ENCODE results near the gene DDIT3. TPM values are rescaled to one million over a fixed set of nuclear protein-coding genes. Genes with fewer than 3 reads are reported as not detected.

DDIT3 gene
- total RNA-seq, 4 donors from 2014 or later, result 5.1 to 23.3 (median 15.4) TPM

DNA sequence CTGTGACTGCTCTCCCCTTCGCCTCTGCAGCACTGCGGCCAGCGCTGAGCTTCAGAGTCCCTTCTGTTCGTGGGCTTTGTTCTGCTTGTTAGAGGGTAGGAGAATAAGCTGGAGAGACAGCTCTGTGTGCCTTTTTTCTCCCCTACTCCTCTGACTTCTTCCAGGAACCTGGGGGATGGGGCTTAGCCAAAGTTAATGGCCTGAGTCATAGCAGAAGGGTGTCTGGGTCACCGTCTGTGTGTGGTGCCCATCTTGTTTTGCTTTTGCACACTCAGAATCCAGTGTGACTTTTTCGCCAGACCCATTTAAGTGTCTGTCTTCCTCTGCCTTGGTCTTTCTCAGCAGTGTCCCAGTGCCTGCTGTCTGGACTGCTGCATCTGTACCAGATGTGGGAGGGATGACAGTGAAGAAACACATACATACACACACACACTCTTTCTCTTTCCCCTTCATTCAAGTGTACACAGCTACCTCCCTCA is 32.6 kb upstream of the DDIT3 start:
- no peak overlapping the region for H3K27ac ChIP-seq
- H3K27me3 ChIP-seq, result peaks cover 0 to 40% (median 0%) of the 10 kb centered on the region in 4 donors
- intact Hi-C loops (cut with DNase I), result no loop called here
- no peaks in the 10 kb centered on the region for H3K9me3 ChIP-seq
- peaks cover 3 to 14% (median 5%) of the 10 kb centered on the region in 3 donors for H3K4me1 ChIP-seq
- no peak overlapping the region for H3K4me3 ChIP-seq
- no peaks in the 10 kb centered on the region for H3K36me3 ChIP-seq
- no peak for TF ChIP-seq POLR2A (IDR thresholded peaks at IDR 0.05)
- TF ChIP-seq, protein P1, sequence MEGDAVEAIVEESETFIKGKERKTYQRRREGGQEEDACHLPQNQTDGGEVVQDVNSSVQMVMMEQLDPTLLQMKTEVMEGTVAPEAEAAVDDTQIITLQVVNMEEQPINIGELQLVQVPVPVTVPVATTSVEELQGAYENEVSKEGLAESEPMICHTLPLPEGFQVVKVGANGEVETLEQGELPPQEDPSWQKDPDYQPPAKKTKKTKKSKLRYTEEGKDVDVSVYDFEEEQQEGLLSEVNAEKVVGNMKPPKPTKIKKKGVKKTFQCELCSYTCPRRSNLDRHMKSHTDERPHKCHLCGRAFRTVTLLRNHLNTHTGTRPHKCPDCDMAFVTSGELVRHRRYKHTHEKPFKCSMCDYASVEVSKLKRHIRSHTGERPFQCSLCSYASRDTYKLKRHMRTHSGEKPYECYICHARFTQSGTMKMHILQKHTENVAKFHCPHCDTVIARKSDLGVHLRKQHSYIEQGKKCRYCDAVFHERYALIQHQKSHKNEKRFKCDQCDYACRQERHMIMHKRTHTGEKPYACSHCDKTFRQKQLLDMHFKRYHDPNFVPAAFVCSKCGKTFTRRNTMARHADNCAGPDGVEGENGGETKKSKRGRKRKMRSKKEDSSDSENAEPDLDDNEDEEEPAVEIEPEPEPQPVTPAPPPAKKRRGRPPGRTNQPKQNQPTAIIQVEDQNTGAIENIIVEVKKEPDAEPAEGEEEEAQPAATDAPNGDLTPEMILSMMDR (IDR thresholded peaks at IDR 0.05), result no peak
- no peak for DNase-seq
- 64 to 68% methylated on average over 6 of the region's 6 CpGs for WGBS, 2 donors

DNA sequence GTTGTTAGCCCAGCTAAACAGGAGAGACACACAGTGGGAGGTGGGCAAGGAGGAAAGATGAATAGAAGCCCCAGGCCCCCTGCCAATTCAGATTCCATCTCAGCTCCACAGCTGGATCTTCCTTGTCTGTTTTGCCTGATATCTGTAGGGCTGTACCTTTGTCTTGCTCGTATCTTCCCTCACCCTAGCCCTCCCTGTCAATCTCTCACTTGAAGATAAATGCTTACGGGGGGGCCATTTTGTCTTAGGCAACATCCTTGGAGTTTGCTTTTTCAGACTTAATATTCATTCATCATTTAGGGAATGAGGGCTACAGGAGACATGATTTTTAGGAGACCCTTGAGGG is 32.0 kb upstream of the DDIT3 start:
- H3K4me3 ChIP-seq, result no peak overlapping the region
- H3K36me3 ChIP-seq, result no peaks in the 10 kb centered on the region
- H3K27ac ChIP-seq, result no peak overlapping the region
- H3K9me3 ChIP-seq, result no peaks in the 10 kb centered on the region
- H3K27me3 ChIP-seq, result peaks cover 0 to 41% (median 0%) of the 10 kb centered on the region in 4 donors
- peaks cover 3 to 18% (median 5%) of the 10 kb centered on the region in 3 donors for H3K4me1 ChIP-seq
- intact Hi-C loops (cut with DNase I), result no loop called here
- no peak for TF ChIP-seq POLR2A (IDR thresholded peaks at IDR 0.05)
- TF ChIP-seq, protein P1 (IDR thresholded peaks at IDR 0.05), result no peak
- no peak for DNase-seq
- WGBS, 2 donors, result 79 to 85% methylated on average over 2 of the region's 2 CpGs

DNA sequence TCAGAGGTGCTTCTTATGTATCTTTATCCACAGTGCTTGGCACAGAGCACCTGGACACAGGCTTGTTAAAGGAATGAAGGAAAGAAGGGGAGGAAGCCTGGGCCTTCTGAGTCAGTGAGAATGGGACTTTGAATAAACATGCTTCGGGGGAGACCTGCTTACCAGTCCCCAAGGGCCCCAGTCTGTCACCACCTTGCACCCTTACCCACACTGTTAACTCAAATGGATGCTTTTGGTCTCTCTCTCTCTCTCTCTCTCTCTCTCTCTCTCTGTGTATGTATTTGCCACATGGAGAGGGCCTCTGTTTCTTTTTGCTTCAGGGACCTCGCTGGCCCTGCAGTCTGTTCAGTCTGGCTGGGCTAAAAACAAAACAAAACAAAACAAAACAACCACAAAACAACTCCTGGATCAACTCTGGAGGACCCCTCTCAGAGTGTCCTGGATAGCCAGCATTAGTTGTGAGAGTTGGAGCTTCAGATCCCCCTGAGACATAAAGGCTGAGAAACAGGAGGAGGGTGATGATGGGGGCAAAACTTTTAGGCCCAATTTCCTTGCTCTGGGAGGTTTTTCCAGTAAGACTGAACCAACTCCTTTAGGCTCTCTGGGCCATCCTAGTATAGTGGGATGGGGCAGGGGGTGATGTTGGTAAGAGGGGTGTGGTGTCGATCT is 31.5 kb upstream of the DDIT3 start:
- Histone ChIP-seq H3K9me3 (no peaks in the 10 kb centered on the region), H3K4me1 (peaks cover 3 to 20% (median 5%) of the 10 kb centered on the region in 3 donors), H3K4me3 (no peak overlapping the region), H3K36me3 (no peaks in the 10 kb centered on the region), H3K27me3 (peaks cover 0 to 41% (median 0%) of the 10 kb centered on the region in 4 donors), H3K27ac (no peak overlapping the region)
- no peak for TF ChIP-seq POLR2A (IDR thresholded peaks at IDR 0.05)
- TF ChIP-seq, protein P1 (IDR thresholded peaks at IDR 0.05), result no peak
- intact Hi-C loops (cut with DNase I), result no loop called here
- 79 to 87% methylated on average over 3 of the region's 3 CpGs for WGBS, 2 donors
- no peak for DNase-seq

DNA sequence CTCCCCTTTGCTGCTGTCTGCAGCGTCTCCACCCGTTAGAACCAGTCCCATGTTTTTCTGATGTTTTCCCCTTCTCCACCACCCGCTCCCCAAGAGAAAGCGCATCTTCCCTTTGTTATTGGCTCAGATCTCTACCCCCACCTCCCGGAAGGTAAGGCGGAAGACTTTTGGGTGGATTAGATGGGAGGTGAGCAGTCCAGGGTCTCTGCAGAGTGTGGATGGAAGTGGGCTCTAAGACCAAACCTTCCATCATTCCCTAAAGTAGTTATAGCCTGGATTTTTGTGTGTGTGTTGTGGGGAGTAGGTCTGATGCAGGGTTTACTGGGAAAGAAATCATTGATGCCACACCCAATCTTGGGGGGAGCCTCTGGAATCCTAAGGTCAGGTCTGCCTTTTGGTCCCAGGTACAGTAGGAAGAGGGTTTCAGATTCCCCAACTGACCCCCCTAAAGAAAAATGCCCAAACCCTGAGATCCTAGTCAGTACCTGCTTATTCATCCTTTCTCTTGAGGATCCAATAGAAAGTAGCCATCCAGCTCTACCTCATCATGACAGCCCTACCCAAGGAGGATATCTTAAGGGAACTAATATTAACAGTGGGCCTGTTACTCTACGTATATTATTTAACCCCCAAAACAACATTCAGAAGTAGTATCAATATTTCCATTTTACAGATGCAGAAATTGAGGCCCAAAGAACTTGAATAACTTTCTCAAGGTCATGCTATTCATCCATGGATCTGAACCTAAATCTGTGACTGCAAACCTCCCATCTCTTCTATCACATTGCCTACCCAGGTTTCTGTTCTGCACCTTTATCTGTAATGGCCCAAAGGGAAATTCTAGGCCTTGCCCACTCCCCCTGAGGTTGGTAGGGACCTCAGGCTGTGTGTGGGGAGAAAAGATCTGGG is 30.6 kb upstream of the DDIT3 start:
- peak overlapping the region in 2 of 4 donors; percentile 50 to 66 for H3K4me3 ChIP-seq
- H3K9me3 ChIP-seq, result no peaks in the 10 kb centered on the region
- no peak overlapping the region for H3K27ac ChIP-seq
- intact Hi-C loops (cut with DNase I), result no loop called here
- TF ChIP-seq, protein P1 (IDR thresholded peaks at IDR 0.05), result no peak
- no peak for TF ChIP-seq POLR2A (IDR thresholded peaks at IDR 0.05)
- 72 to 73% methylated on average over 6 to 7 of the region's 7 CpGs for WGBS, 2 donors
- peaks cover 0 to 41% (median 0%) of the 10 kb centered on the region in 4 donors for H3K27me3 ChIP-seq
- no peak for DNase-seq
- no peaks in the 10 kb centered on the region for H3K36me3 ChIP-seq
- H3K4me1 ChIP-seq, result peaks cover 7 to 26% (median 10%) of the 10 kb centered on the region in 3 donors
